Neural cell (in vitro differentiated cells): ENCODE data around the gene RPL21.

Source experiments
- CTCF ChIP-seq: fragments of 450-650 bp; IDR thresholded peaks from 2 replicates; pipeline ENCODE4 v1.5.1; 2014; ENCODE audit warnings: antibody characterized with exemption, mild to moderate bottlenecking, moderate library complexity; ENCODE audit not compliant: poor library complexity, severe bottlenecking
- EZH2 ChIP-seq: fragments of 200-600, 300-800 bp; shearing (Covaris generic), sonication (generic); IDR thresholded peaks from 2 replicates; pipeline ENCODE4 v1.6.1; 2014; ENCODE audit warnings: antibody characterized with exemption, low read length, borderline replicate concordance, mild to moderate bottlenecking; ENCODE audit not compliant: insufficient read depth, poor library complexity, severe bottlenecking
- MXI1 ChIP-seq: fragments of 450-650 bp; conservative IDR thresholded peaks from 2 replicates; pipeline ENCODE4 v1.6.1; 2014; ENCODE audit warnings: antibody characterized with exemption, mild to moderate bottlenecking; ENCODE audit not compliant: poor library complexity, severe bottlenecking
- POLR2AphosphoS5 ChIP-seq: IDR thresholded peaks from 2 replicates; pipeline ENCODE4 v1.6.1; 2012
- RAD21 ChIP-seq: fragments of 450-650 bp; conservative IDR thresholded peaks from 2 replicates; pipeline ENCODE4 v1.6.1; 2014; ENCODE audit warnings: antibody characterized with exemption, mild to moderate bottlenecking, moderate library complexity
- SMC3 ChIP-seq: fragments of 450-650 bp; conservative IDR thresholded peaks from 2 replicates; pipeline ENCODE4 v1.6.1; 2014; ENCODE audit warnings: antibody characterized with exemption, mild to moderate bottlenecking, moderate library complexity; ENCODE audit not compliant: poor library complexity

- TF ChIP-seq CTCF = no peak
- TF ChIP-seq EZH2 = no peak
- peak; percentile 60 for TF ChIP-seq SMC3
- peak; percentile 27 for TF ChIP-seq RAD21
- peak; percentile 92 for TF ChIP-seq POLR2AphosphoS5
- TF ChIP-seq MXI1 = peak; percentile 85
These were observed at the start of gene RPL21 for GRCh38 chr13:27251166-27252091.
